ENCODE results near the gene PPOX. TPM values are rescaled to one million over a fixed set of nuclear protein-coding genes. Genes with fewer than 3 reads are reported as not detected.

PPOX gene
- total and polyA plus RNA-seq, 4 experiments from 2014 or later = 16.3 to 69.8 (median 42.5) TPM

GRCh38 chr1:161132410-161133219 is 33.6 kb upstream of the PPOX start, which contains the start of gene DEDD:
Gene DEDD (minus strand): TSS chr1:161132667. CDS start chr1:161124462, 8,205 bp downstream.
- peak within 1 kb of the TSS in 3 of 7 donors; percentile 91 to 99 (median 95) for H3K27ac Mint-ChIP-seq

GRCh38 chr1:161133220-161133740 is 32.9 kb upstream of the PPOX start:
- ChIA-PET CTCF (ENCODE audit: partially characterized antibody) (interaction anchor here (0.6 to 2.3 kb wide), 11 partner anchors 10 to 179 kb away, joined by 3 to 8 read pairs (median 4); partner anchors contain the start of genes ARHGAP30, KLHDC9, PPOX and TOMM40L), POLR2A (ENCODE audit: partially characterized antibody) (interaction anchor here (0.7 to 6.4 kb wide), 31 partner anchors 7 to 338 kb away, joined by 3 to 47 read pairs (median 5); partner anchors contain the start of genes ARHGAP30, F11R, KLHDC9 and LY9)
- Histone ChIP-seq H3K27ac (ENCODE audit: low read depth, low read length) (peak overlapping the region; percentile 95), H3K4me1 (ENCODE audit: insufficient read depth, low read length) (peaks cover 45% of the 10 kb centered on the region), H3K36me3 (ENCODE audit: insufficient read depth, low read length) (peaks cover 14% of the 10 kb centered on the region), H3K9me3 (ENCODE audit: control insufficient read depth in 1 of 2, low read length in 2 of 2) (no peaks in the 10 kb centered on the region), H3K4me3 (ENCODE audit: low read length in 2 of 2) (peak overlapping the region; percentile 80 to 100), H3K27me3 (ENCODE audit: insufficient read depth, low read length) (no peaks in the 10 kb centered on the region)
- Mint-ChIP-seq H3K4me3 (no peak overlapping the region), H3K27me3 (no peaks in the 10 kb centered on the region), H3K36me3 (peaks cover 3 to 19% of the 10 kb centered on the region in 2 donors), H3K4me1 (peaks cover 25 to 36% (median 34%) of the 10 kb centered on the region in 4 donors), H3K27ac (no peak overlapping the region), H3K9me3 (no peaks in the 10 kb centered on the region)
- no peak for DNase-seq
- intact Hi-C loops (cut with micrococcal nuclease) = no loop called here

More at GRCh38 chr1:161132410-161133219, 33.6 kb upstream of the PPOX start, which contains the start of gene DEDD:
- intact Hi-C loops (cut with micrococcal nuclease) = loop anchor here (1.0 kb wide), 4 partner anchors 14 to 93 kb away; partner anchors contain the start of genes NIT1, PFDN2, PPOX and UFC1
- ChIA-PET POLR2A (ENCODE audit: partially characterized antibody) (interaction anchor here (0.7 to 6.4 kb wide), 31 partner anchors 8 to 337 kb away, joined by 3 to 47 read pairs (median 5); partner anchors contain the start of genes ARHGAP30, F11R, KLHDC9 and LY9), CTCF (ENCODE audit: partially characterized antibody) (interaction anchor here (0.6 to 2.3 kb wide), 11 partner anchors 11 to 179 kb away, joined by 3 to 8 read pairs (median 4); partner anchors contain the start of genes ARHGAP30, KLHDC9, PPOX and TOMM40L)
- Mint-ChIP-seq H3K9me3 (no peaks in the 10 kb centered on the region), H3K27me3 (no peaks in the 10 kb centered on the region), H3K4me1 (peaks cover 29 to 43% (median 40%) of the 10 kb centered on the region in 4 donors), H3K36me3 (peaks cover 10 to 25% of the 10 kb centered on the region in 2 donors), H3K4me3 (peak within 1 kb of the TSS in 1 of 8 donors; percentile 91)
- Histone ChIP-seq H3K36me3 (ENCODE audit: insufficient read depth, low read length) (peaks cover 21% of the 10 kb centered on the region), H3K4me3 (ENCODE audit: low read length in 2 of 2) (peak within 1 kb of the TSS; percentile 80 to 100), H3K27ac (ENCODE audit: low read depth, low read length) (peak within 1 kb of the TSS; percentile 95), H3K9me3 (ENCODE audit: control insufficient read depth in 1 of 2, low read length in 2 of 2) (no peaks in the 10 kb centered on the region), H3K27me3 (ENCODE audit: insufficient read depth, low read length) (no peaks in the 10 kb centered on the region), H3K4me1 (ENCODE audit: insufficient read depth, low read length) (peaks cover 51% of the 10 kb centered on the region)
- DNase-seq = peak; percentile 92 to 95 (median 93)

GRCh38 chr1:161137881-161138280 is 28.3 kb upstream of the PPOX start:
- no peaks in the 10 kb centered on the region for H3K9me3 Mint-ChIP-seq
- DNase-seq = no peak
- H3K4me1 ChIP-seq (ENCODE audit: insufficient read depth, low read length) = peaks cover 7% of the 10 kb centered on the region
- no peaks in the 10 kb centered on the region for H3K36me3 Mint-ChIP-seq
- CTCF ChIA-PET (ENCODE audit: partially characterized antibody) = interaction anchor here (1.0 to 7.9 kb wide), 11 partner anchors 14 to 186 kb away, joined by 3 to 68 read pairs (median 5); partner anchors contain the start of genes ARHGAP30, KLHDC9, PPOX and TOMM40L
- no peak overlapping the region for H3K4me3 Mint-ChIP-seq
- peak overlapping the region in 1 of 7 donors; percentile 37 for H3K27ac Mint-ChIP-seq
- POLR2A ChIA-PET (ENCODE audit: partially characterized antibody) = interaction anchor here (2.1 kb wide), 1 partner anchor 16 kb away, joined by 9 read pairs; the partner anchor contains the start of gene UFC1
- H3K27ac ChIP-seq (ENCODE audit: low read depth, low read length) = no peak overlapping the region
- H3K4me1 Mint-ChIP-seq = peaks cover 0 to 4% (median 2%) of the 10 kb centered on the region in 4 donors
- H3K27me3 ChIP-seq (ENCODE audit: insufficient read depth, low read length) = no peaks in the 10 kb centered on the region
- no peaks in the 10 kb centered on the region for H3K36me3 ChIP-seq (ENCODE audit: insufficient read depth, low read length)
- H3K27me3 Mint-ChIP-seq = no peaks in the 10 kb centered on the region
- intact Hi-C loops (cut with micrococcal nuclease) = loop anchor here (5.0 kb wide), 1 partner anchor 96 kb away; no protein-coding TSS in a partner anchor
- H3K9me3 ChIP-seq (ENCODE audit: control insufficient read depth in 1 of 2, low read length in 2 of 2) = no peaks in the 10 kb centered on the region
- no peak overlapping the region for H3K4me3 ChIP-seq (ENCODE audit: low read length in 2 of 2)

GRCh38 chr1:161138431-161138830 is 27.8 kb upstream of the PPOX start:
- Mint-ChIP-seq H3K27ac (peak overlapping the region in 4 of 7 donors; percentile 18 to 73 (median 50)), H3K36me3 (no peaks in the 10 kb centered on the region), H3K4me3 (no peak overlapping the region), H3K27me3 (no peaks in the 10 kb centered on the region), H3K9me3 (no peaks in the 10 kb centered on the region), H3K4me1 (peaks cover 0 to 4% (median 2%) of the 10 kb centered on the region in 4 donors)
- H3K9me3 ChIP-seq (ENCODE audit: control insufficient read depth in 1 of 2, low read length in 2 of 2) = no peaks in the 10 kb centered on the region
- DNase-seq = no peak
- no peak overlapping the region for H3K4me3 ChIP-seq (ENCODE audit: low read length in 2 of 2)
- ChIA-PET CTCF (ENCODE audit: partially characterized antibody) (interaction anchor here (0.9 to 7.9 kb wide), 13 partner anchors 9 to 187 kb away, joined by 3 to 68 read pairs (median 4); partner anchors contain the start of genes ARHGAP30, KLHDC9 and TOMM40L), POLR2A (ENCODE audit: partially characterized antibody) (interaction anchor here (0.8 to 2.1 kb wide), 2 partner anchors 15 kb away, joined by 3 to 9 read pairs; partner anchors contain the start of gene UFC1)
- intact Hi-C loops (cut with micrococcal nuclease) = loop anchor here (5.0 kb wide), 1 partner anchor 96 kb away; no protein-coding TSS in a partner anchor
- H3K27ac ChIP-seq (ENCODE audit: low read depth, low read length) = no peak overlapping the region
- H3K4me1 ChIP-seq (ENCODE audit: insufficient read depth, low read length) = peaks cover 5% of the 10 kb centered on the region
- no peaks in the 10 kb centered on the region for H3K27me3 ChIP-seq (ENCODE audit: insufficient read depth, low read length)
- no peaks in the 10 kb centered on the region for H3K36me3 ChIP-seq (ENCODE audit: insufficient read depth, low read length)

GRCh38 chr1:161139766-161140165 is 26.5 kb upstream of the PPOX start:
- Mint-ChIP-seq H3K4me1 (peaks cover 0 to 4% (median 2%) of the 10 kb centered on the region in 4 donors), H3K4me3 (no peak overlapping the region), H3K27ac (no peak overlapping the region), H3K36me3 (no peaks in the 10 kb centered on the region), H3K27me3 (no peaks in the 10 kb centered on the region), H3K9me3 (no peaks in the 10 kb centered on the region)
- Histone ChIP-seq H3K27ac (ENCODE audit: low read depth, low read length) (no peak overlapping the region), H3K9me3 (ENCODE audit: control insufficient read depth in 1 of 2, low read length in 2 of 2) (no peaks in the 10 kb centered on the region), H3K4me1 (ENCODE audit: insufficient read depth, low read length) (no peaks in the 10 kb centered on the region), H3K4me3 (ENCODE audit: low read length in 2 of 2) (no peak overlapping the region), H3K27me3 (ENCODE audit: insufficient read depth, low read length) (no peaks in the 10 kb centered on the region), H3K36me3 (ENCODE audit: insufficient read depth, low read length) (no peaks in the 10 kb centered on the region)
- intact Hi-C loops (cut with micrococcal nuclease) = loop anchor here (1.0 to 5.0 kb wide), 2 partner anchors 97 to 142 kb away; no protein-coding TSS in a partner anchor
- peak; percentile 41 to 54 (median 51) for DNase-seq
- POLR2A ChIA-PET (ENCODE audit: partially characterized antibody) = interaction anchor here (0.9 to 1.9 kb wide), 2 partner anchors 7 to 70 kb away, joined by 3 to 5 read pairs; partner anchors contain the start of genes ARHGAP30 and DEDD
- CTCF ChIA-PET (ENCODE audit: partially characterized antibody) = interaction anchor here (1.3 to 7.9 kb wide), 10 partner anchors 9 to 188 kb away, joined by 4 to 68 read pairs (median 7); partner anchors contain the start of genes KLHDC9, NIT1, PFDN2 and PPOX

GRCh38 chr1:161140755-161141400 is 25.3 kb upstream of the PPOX start:
- no peaks in the 10 kb centered on the region for H3K9me3 ChIP-seq (ENCODE audit: control insufficient read depth in 1 of 2, low read length in 2 of 2)
- H3K4me3 Mint-ChIP-seq = no peak overlapping the region
- ChIA-PET CTCF (ENCODE audit: partially characterized antibody) (interaction anchor here (0.6 to 7.9 kb wide), 18 partner anchors 8 to 306 kb away, joined by 3 to 68 read pairs (median 4); partner anchors contain the start of genes KLHDC9, NIT1, PFDN2 and PPOX), POLR2A (ENCODE audit: partially characterized antibody) (interaction anchor here (1.9 kb wide), 1 partner anchor 8 kb away, joined by 5 read pairs; the partner anchor contains the start of gene DEDD)
- intact Hi-C loops (cut with micrococcal nuclease) = loop anchor here (1.0 kb wide), 1 partner anchor 144 kb away; no protein-coding TSS in a partner anchor
- H3K9me3 Mint-ChIP-seq = no peaks in the 10 kb centered on the region
- H3K27ac Mint-ChIP-seq = no peak overlapping the region
- H3K36me3 ChIP-seq (ENCODE audit: insufficient read depth, low read length) = no peaks in the 10 kb centered on the region
- H3K27me3 ChIP-seq (ENCODE audit: insufficient read depth, low read length) = no peaks in the 10 kb centered on the region
- H3K4me3 ChIP-seq (ENCODE audit: low read length in 2 of 2) = no peak overlapping the region
- no peaks in the 10 kb centered on the region for H3K4me1 ChIP-seq (ENCODE audit: insufficient read depth, low read length)
- H3K36me3 Mint-ChIP-seq = no peaks in the 10 kb centered on the region
- no peak overlapping the region for H3K27ac ChIP-seq (ENCODE audit: low read depth, low read length)
- H3K4me1 Mint-ChIP-seq = peaks cover 0 to 3% (median under 1%) of the 10 kb centered on the region in 4 donors
- no peak for DNase-seq
- H3K27me3 Mint-ChIP-seq = no peaks in the 10 kb centered on the region
